ENCODE data around the gene EEF1G.

EEF1G gene

GRCh38 chr11:62532096-62532495, 41.6 kb downstream of the EEF1G start:
- no peak overlapping the region for H2AFZ ChIP-seq (ENCODE audit: low read length)
- H3K4me1 ChIP-seq (ENCODE audit: low read length), result no peaks in the 10 kb centered on the region
- H4K20me1 ChIP-seq (ENCODE audit: insufficient read depth, low read length), result no peaks in the 10 kb centered on the region
- H3K9me3 ChIP-seq (replicated peaks; ENCODE audit: insufficient read depth, low read length), result no peaks in the 10 kb centered on the region
- DNase-seq, result no peak
- H3K36me3 ChIP-seq (replicated peaks; ENCODE audit: insufficient read depth, low read length), result no peaks in the 10 kb centered on the region
- TF ChIP-seq EZH2 (optimal IDR thresholded peaks at IDR 0.05; ENCODE audit: low read depth, low read length), result no peak
- no peak for TF ChIP-seq EZH2phosphoT487 (IDR thresholded peaks at IDR 0.05; ENCODE audit: low read length)
- no peak for TF ChIP-seq CTCF (IDR thresholded peaks at IDR 0.05; ENCODE audit: low read length)
- H3K79me2 ChIP-seq (ENCODE audit: low read length), result no peaks in the 10 kb centered on the region
- no peak overlapping the region for H3K4me3 ChIP-seq (ENCODE audit: low read length)
- no peaks in the 10 kb centered on the region for H3F3A ChIP-seq (ENCODE audit: insufficient read depth, low read length)
- H3K4me2 ChIP-seq (ENCODE audit: low read depth, low read length), result no peak overlapping the region
- no peaks in the 10 kb centered on the region for H3K27me3 ChIP-seq (replicated peaks; ENCODE audit: insufficient read depth, low read length)
- no peak overlapping the region for H3K9ac ChIP-seq (ENCODE audit: low read length)
- H3K27ac ChIP-seq (ENCODE audit: low read length), result no peak overlapping the region
- no peaks in the 10 kb centered on the region for H3K9me2 ChIP-seq (replicated peaks; ENCODE audit: insufficient read depth, low read length)

- Histone ChIP-seq H3K9me3 (replicated peaks; ENCODE audit: insufficient read depth, low read length) (no peaks in the 10 kb centered on the region), H2AFZ (ENCODE audit: low read length) (no peak overlapping the region), H3K4me3 (ENCODE audit: low read length) (no peak overlapping the region), H4K20me1 (ENCODE audit: insufficient read depth, low read length) (no peaks in the 10 kb centered on the region), H3K27me3 (replicated peaks; ENCODE audit: insufficient read depth, low read length) (no peaks in the 10 kb centered on the region), H3K79me2 (ENCODE audit: low read length) (no peaks in the 10 kb centered on the region), H3K36me3 (replicated peaks; ENCODE audit: insufficient read depth, low read length) (no peaks in the 10 kb centered on the region), H3F3A (ENCODE audit: insufficient read depth, low read length) (no peaks in the 10 kb centered on the region), H3K4me2 (ENCODE audit: low read depth, low read length) (no peak overlapping the region), H3K27ac (ENCODE audit: low read length) (no peak overlapping the region), H3K9me2 (replicated peaks; ENCODE audit: insufficient read depth, low read length) (no peaks in the 10 kb centered on the region), H3K4me1 (ENCODE audit: low read length) (no peaks in the 10 kb centered on the region), H3K9ac (ENCODE audit: low read length) (no peak overlapping the region)
- TF ChIP-seq CTCF (IDR thresholded peaks at IDR 0.05; ENCODE audit: low read length), result no peak
- no peak for TF ChIP-seq EZH2 (optimal IDR thresholded peaks at IDR 0.05; ENCODE audit: low read depth, low read length)
- TF ChIP-seq EZH2phosphoT487 (IDR thresholded peaks at IDR 0.05; ENCODE audit: low read length), result no peak
- DNase-seq, result no peak
These were observed 56.8 kb downstream of the EEF1G start for GRCh38 chr11:62516736-62517371.

- Histone ChIP-seq H3K9ac (ENCODE audit: low read length) (no peak overlapping the region), H3K27ac (ENCODE audit: low read length) (no peak overlapping the region)
These were observed 59.5 kb downstream of the EEF1G start for GRCh38 chr11:62514151-62514550.

More at GRCh38 chr11:62514151-62514550, 59.5 kb downstream of the EEF1G start:
- no peak for DNase-seq
- no peak overlapping the region for H3K4me2 ChIP-seq (ENCODE audit: low read depth, low read length)
- H3K79me2 ChIP-seq (ENCODE audit: low read length), result no peaks in the 10 kb centered on the region
- no peaks in the 10 kb centered on the region for H3K9me2 ChIP-seq (replicated peaks; ENCODE audit: insufficient read depth, low read length)
- no peaks in the 10 kb centered on the region for H3K27me3 ChIP-seq (replicated peaks; ENCODE audit: insufficient read depth, low read length)
- H3K4me3 ChIP-seq (ENCODE audit: low read length), result no peak overlapping the region
- H3K36me3 ChIP-seq (replicated peaks; ENCODE audit: insufficient read depth, low read length), result no peaks in the 10 kb centered on the region
- TF ChIP-seq CTCF (IDR thresholded peaks at IDR 0.05; ENCODE audit: low read length) (no peak), EZH2 (optimal IDR thresholded peaks at IDR 0.05; ENCODE audit: low read depth, low read length) (no peak), EZH2phosphoT487 (IDR thresholded peaks at IDR 0.05; ENCODE audit: low read length) (no peak)
- H2AFZ ChIP-seq (ENCODE audit: low read length), result no peak overlapping the region
- H3K4me1 ChIP-seq (ENCODE audit: low read length), result no peaks in the 10 kb centered on the region
- no peaks in the 10 kb centered on the region for H3F3A ChIP-seq (ENCODE audit: insufficient read depth, low read length)
- no peaks in the 10 kb centered on the region for H4K20me1 ChIP-seq (ENCODE audit: insufficient read depth, low read length)
- H3K9me3 ChIP-seq (replicated peaks; ENCODE audit: insufficient read depth, low read length), result no peaks in the 10 kb centered on the region
